ENCODE measurements around the gene CD47. TPM values are rescaled to one million over a fixed set of nuclear protein-coding genes. Genes with fewer than 3 reads are reported as not detected.

The CD47 gene
- total and polyA plus RNA-seq, 2 of the 13 experiments (the other 11 are each of a cell fraction or from before 2014, with no cell fraction given), result 3.3 to 6.5 TPM

GRCh38 chr3:108099679-108100428 is 9.0 kb upstream of the CD47 start:
- no peak overlapping the region for H3K4me2 ChIP-seq (ENCODE audit: low read depth, low read length)
- WGBS (ENCODE audit: low lambda C conversion rate), result 51% methylated on average over 8 of the region's 9 CpGs
- H2AFZ ChIP-seq (ENCODE audit: low read length), result no peak overlapping the region
- no peaks in the 10 kb centered on the region for H3K79me2 ChIP-seq (ENCODE audit: insufficient read depth, low read length)
- TF ChIP-seq TBL1XR1 (IDR thresholded peaks at IDR 0.05; ENCODE audit: borderline replicate concordance, low read length, partially characterized antibody), result no peak
- TF ChIP-seq ZNF740 (CRISPR knock-in tag; IDR thresholded peaks at IDR 0.05), result no peak
- TF ChIP-seq ZIK1 (CRISPR knock-in tag; IDR thresholded peaks at IDR 0.05; ENCODE audit: borderline replicate concordance, low read depth), result no peak
- ChIA-PET POLR2A (no interaction called here), CTCF (ENCODE audit: low intra/inter-chr PET ratio, low total read pairs) (no interaction called here)
- H3K9me3 ChIP-seq (ENCODE audit: low read length), result no peaks in the 10 kb centered on the region
- H3K9ac ChIP-seq (ENCODE audit: insufficient read depth, low read depth, low read length), result no peak overlapping the region
- no peaks in the 10 kb centered on the region for H4K20me1 ChIP-seq (ENCODE audit: insufficient read depth, low read length)
- no TSS peak for BruUV-seq (replicated peaks)
- no peak overlapping the region for H3K27ac ChIP-seq (ENCODE audit: extremely low read length, insufficient read depth, low read length)
- peaks cover 20% of the 10 kb centered on the region for H3K4me1 ChIP-seq (ENCODE audit: insufficient read depth, low read length)
- peaks cover 0 to 18% of the 10 kb centered on the region in 2 experiments; a peak in 2 of 5 replicates for H3K27me3 ChIP-seq (ENCODE audit: control insufficient read depth in 1 of 2, insufficient read depth in 2 of 2, low read length in 2 of 2)
- DNase-seq (ENCODE audit: low spot score) (no peak), ATAC-seq (no peak), FAIRE-seq (no peak)
- in situ Hi-C loops (cut with HindIII; ENCODE audit: extremely low pct_ligation_motif_present, low pct_unique_long_range_greater_than_20kb) (no loop called here), intact Hi-C loops (cut with micrococcal nuclease; ENCODE audit: unreplicated experiment) (loop anchor here (10.0 kb wide), 1 partner anchor 375 kb away; no protein-coding TSS in a partner anchor)
- H3K4me3 ChIP-seq (replicated peaks in 1 of 3; ENCODE audit: insufficient read depth in 1 of 3, low read depth in 2 of 3, low read length in 3 of 3), result no peak overlapping the region
- H3K36me3 ChIP-seq (replicated peaks in 1 of 2; ENCODE audit: control insufficient read depth in 1 of 2, insufficient read depth in 2 of 2, low read length in 2 of 2), result no peaks in the 10 kb centered on the region

- intact Hi-C loops (cut with micrococcal nuclease; ENCODE audit: unreplicated experiment) (loop anchor here (10.0 kb wide), 1 partner anchor 376 kb away; no protein-coding TSS in a partner anchor), in situ Hi-C loops (cut with HindIII; ENCODE audit: extremely low pct_ligation_motif_present, low pct_unique_long_range_greater_than_20kb) (no loop called here)
- no peak for TF ChIP-seq CBX2 (IDR thresholded peaks at IDR 0.05; ENCODE audit: low read depth, low read length)
- no peak for TF ChIP-seq CBX2 (CRISPR knock-in tag; IDR thresholded peaks at IDR 0.05; ENCODE audit: low read depth)
- TF ChIP-seq ATF5 (CRISPR knock-in tag; IDR thresholded peaks at IDR 0.05; ENCODE audit: low read depth), result no peak
- Histone ChIP-seq H3K79me2 (ENCODE audit: insufficient read depth, low read length) (no peaks in the 10 kb centered on the region), H3K4me2 (ENCODE audit: low read depth, low read length) (no peak overlapping the region), H3K4me1 (ENCODE audit: insufficient read depth, low read length) (peaks cover 16% of the 10 kb centered on the region), H4K20me1 (ENCODE audit: insufficient read depth, low read length) (no peaks in the 10 kb centered on the region), H2AFZ (ENCODE audit: low read length) (no peak overlapping the region), H3K4me3 (replicated peaks in 1 of 3; ENCODE audit: insufficient read depth in 1 of 3, low read depth in 2 of 3, low read length in 3 of 3) (no peak overlapping the region), H3K27ac (ENCODE audit: extremely low read length, insufficient read depth, low read length) (no peak overlapping the region), H3K9ac (ENCODE audit: insufficient read depth, low read depth, low read length) (no peak overlapping the region), H3K36me3 (replicated peaks in 1 of 2; ENCODE audit: control insufficient read depth in 1 of 2, insufficient read depth in 2 of 2, low read length in 2 of 2) (no peaks in the 10 kb centered on the region), H3K9me3 (ENCODE audit: low read length) (no peaks in the 10 kb centered on the region), H3K27me3 (ENCODE audit: control insufficient read depth in 1 of 2, insufficient read depth in 2 of 2, low read length in 2 of 2) (peaks cover 0 to 18% of the 10 kb centered on the region in 2 experiments; a peak in 2 of 5 replicates)
- no peak for ATAC-seq
- CTCF ChIA-PET (ENCODE audit: low intra/inter-chr PET ratio, low total read pairs), result no interaction called here
- WGBS (ENCODE audit: low lambda C conversion rate), result 19% methylated on average over 3 of the region's 3 CpGs
- no TSS peak for BruUV-seq (replicated peaks)
- POLR2A ChIA-PET, result no interaction called here
- no peak for FAIRE-seq
- no peak for DNase-seq (ENCODE audit: low spot score)
Measured at GRCh38 chr3:108099244-108099643, 8.4 kb upstream of the CD47 start.
